DMS153 (cell line): ENCODE results near the gene PROSER2.

Experiments used
- DNase-seq: peaks from one replicate; lab custom pipeline; 2025; lab: John Stamatoyannopoulos, UW

The PROSER2 gene

GRCh38 chr10:11869219-11869618 lies 46.1 kb downstream of the PROSER2 start:
- DNase-seq = no peak

- no peak for DNase-seq
These were observed 46.7 kb downstream of the PROSER2 start for GRCh38 chr10:11869743-11870460.

GRCh38 chr10:11870461-11870780 lies 47.3 kb downstream of the PROSER2 start:
- no peak for DNase-seq

- DNase-seq = no peak
These were observed 47.8 kb downstream of the PROSER2 start for GRCh38 chr10:11870900-11871400.

- no peak for DNase-seq
These were observed 48.3 kb downstream of the PROSER2 start for GRCh38 chr10:11871466-11871865.

- no peak for DNase-seq
These were observed 51.7 kb downstream of the PROSER2 start for GRCh38 chr10:11874568-11875493.

GRCh38 chr10:11875494-11876281 lies 52.5 kb downstream of the PROSER2 start:
- DNase-seq = no peak

GRCh38 chr10:11876324-11876723 lies 53.2 kb downstream of the PROSER2 start:
- DNase-seq = no peak

GRCh38 chr10:11876805-11877590 lies 53.8 kb downstream of the PROSER2 start:
- DNase-seq = no peak

- no peak for DNase-seq
These were observed 54.4 kb downstream of the PROSER2 start for GRCh38 chr10:11877591-11877905.

GRCh38 chr10:11878776-11879175 lies 55.6 kb downstream of the PROSER2 start:
- no peak for DNase-seq

GRCh38 chr10:11879387-11880094 lies 56.4 kb downstream of the PROSER2 start:
- DNase-seq = no peak

- DNase-seq = no peak
These were observed 57.2 kb downstream of the PROSER2 start for GRCh38 chr10:11880151-11881029.

GRCh38 chr10:11881030-11881476 lies 57.9 kb downstream of the PROSER2 start:
- no peak for DNase-seq

- no peak for DNase-seq
These were observed 58.6 kb downstream of the PROSER2 start for GRCh38 chr10:11881477-11882417.

GRCh38 chr10:11882646-11883375 lies 59.7 kb downstream of the PROSER2 start:
- no peak for DNase-seq

- no peak for DNase-seq
These were observed 61.7 kb downstream of the PROSER2 start for GRCh38 chr10:11884706-11885423.
